HG03175 (cell line): ENCODE results near the gene PRRC2B.

Experiments used
- ATAC-seq: cut with Tn5 transposase; IDR thresholded peaks from one replicate; pipeline ENCODE4 v1.9.1; 2021; ENCODE audit warnings: mild to moderate bottlenecking, moderate library complexity; ENCODE audit not compliant: unreplicated experiment

PRRC2B gene

GRCh38 chr9:131407717-131408195, 13.9 kb downstream of the PRRC2B start:
- ATAC-seq: no peak

GRCh38 chr9:131409458-131409992, 15.6 kb downstream of the PRRC2B start:
- no peak for ATAC-seq

- ATAC-seq: no peak
Measured at GRCh38 chr9:131410044-131410491, 16.2 kb downstream of the PRRC2B start.

GRCh38 chr9:131411719-131412681, 18.1 kb downstream of the PRRC2B start:
- ATAC-seq: no peak

GRCh38 chr9:131416509-131416908, 22.6 kb downstream of the PRRC2B start:
- no peak for ATAC-seq

- no peak for ATAC-seq
Measured at GRCh38 chr9:131417264-131418142, 23.6 kb downstream of the PRRC2B start.

- no peak for ATAC-seq
Measured at GRCh38 chr9:131418143-131419025, 24.5 kb downstream of the PRRC2B start.

- no peak for ATAC-seq
Measured at GRCh38 chr9:131419026-131419614, 25.2 kb downstream of the PRRC2B start.

- no peak for ATAC-seq
Measured at GRCh38 chr9:131419716-131420115, 25.8 kb downstream of the PRRC2B start.

GRCh38 chr9:131420980-131421624, 27.2 kb downstream of the PRRC2B start:
- ATAC-seq: no peak

GRCh38 chr9:131421691-131422090, 27.8 kb downstream of the PRRC2B start:
- ATAC-seq: no peak

GRCh38 chr9:131422241-131422792, 28.4 kb downstream of the PRRC2B start:
- ATAC-seq: no peak

- ATAC-seq: no peak
Measured at GRCh38 chr9:131423171-131423581, 29.3 kb downstream of the PRRC2B start.

- ATAC-seq: no peak
Measured at GRCh38 chr9:131426545-131426944, 32.7 kb downstream of the PRRC2B start.

- ATAC-seq: no peak
Measured at GRCh38 chr9:131429121-131430012, 35.5 kb downstream of the PRRC2B start.

GRCh38 chr9:131432050-131432449, 38.2 kb downstream of the PRRC2B start:
- no peak for ATAC-seq

- ATAC-seq: no peak
Measured at GRCh38 chr9:131432597-131433301, 38.9 kb downstream of the PRRC2B start.
